ENCODE results near the gene FLG. TPM values are rescaled to one million over a fixed set of nuclear protein-coding genes. Genes with fewer than 3 reads are reported as not detected.
"Not testable (repeated sequence)": the region's sequence is repeated elsewhere in the genome, so short reads cannot be mapped to it uniquely, and the experiment has no call there.

The FLG gene
- 1 to 10 TPM in 1 of 10 donors, under 1 TPM in 9; 0.12 to 1.3 (median 0.38) TPM for polyA plus RNA-seq (ENCODE audit: insufficient read length in 10 of 10)
- long read RNA-seq, donor 1 = 0 reads
- long read RNA-seq, donor 2 = 0 reads
- long read RNA-seq, donor 3 = 0 reads
- long read RNA-seq, donor 4 = 0 reads
- long read RNA-seq, donor 5 = 0 reads
- long read RNA-seq, donor 6 = 0 reads
- long read RNA-seq, donor 7 = 0 reads
- long read RNA-seq, donor 8 = 0 reads
- long read RNA-seq, donor 9 = 0 reads

- DNase-seq = no peak
Observed at GRCh38 chr1:152325111-152325510, at the start of gene FLG. Gene FLG (minus strand): TSS chr1:152325239. CDS start chr1:152315456, 9,783 bp downstream.

- no peak for DNase-seq
Observed at GRCh38 chr1:152374451-152374850, 49.4 kb upstream of the FLG start.

GRCh38 chr1:152372672-152373071 is 47.6 kb upstream of the FLG start:
- DNase-seq = no peak

GRCh38 chr1:152367436-152367835 is 42.4 kb upstream of the FLG start:
- DNase-seq = no peak

- DNase-seq = no peak
Observed at GRCh38 chr1:152359906-152360305, 34.9 kb upstream of the FLG start, which contains the start of gene FLG2. Gene FLG2 (minus strand): TSS chr1:152360006. CDS start chr1:152358884, 1,122 bp downstream.

- DNase-seq = no peak
Observed at GRCh38 chr1:152356736-152357135, 31.7 kb upstream of the FLG start.

- no peak for DNase-seq
Observed at GRCh38 chr1:152349611-152350010, 24.6 kb upstream of the FLG start.

GRCh38 chr1:152348447-152348846 is 23.4 kb upstream of the FLG start:
- no peak for DNase-seq

GRCh38 chr1:152347116-152347728 is 22.2 kb upstream of the FLG start:
- peak; percentile 32 to 50 (median 41) for DNase-seq

GRCh38 chr1:152344438-152344837 is 19.4 kb upstream of the FLG start:
- DNase-seq = no peak

- DNase-seq = peak; percentile 46 to 59 (median 58)
Observed at GRCh38 chr1:152343006-152343405, 18.0 kb upstream of the FLG start.

- no peak for DNase-seq
Observed at GRCh38 chr1:152335399-152335798, 10.4 kb upstream of the FLG start.

GRCh38 chr1:152328801-152329391 is 3.9 kb upstream of the FLG start:
- peak in 1 of 3 donors; percentile 11 for DNase-seq

GRCh38 chr1:152313970-152314369 is 11.1 kb downstream of the FLG start:
- no peak for DNase-seq

- DNase-seq = no peak
Observed at GRCh38 chr1:152313319-152313801, 11.7 kb downstream of the FLG start.

GRCh38 chr1:152312169-152312568 is 12.9 kb downstream of the FLG start:
- DNase-seq = not testable (repeated sequence)

- DNase-seq = no peak
Observed at GRCh38 chr1:152309955-152310354, 15.1 kb downstream of the FLG start.

- DNase-seq = not testable (repeated sequence)
Observed at GRCh38 chr1:152309320-152309901, 15.6 kb downstream of the FLG start.

- not testable (repeated sequence) for DNase-seq
Observed at GRCh38 chr1:152308758-152309157, 16.3 kb downstream of the FLG start.

- DNase-seq = not testable (repeated sequence)
Observed at GRCh38 chr1:152307970-152308369, 17.1 kb downstream of the FLG start.

- not testable (repeated sequence) for DNase-seq
Observed at GRCh38 chr1:152306123-152306522, 18.9 kb downstream of the FLG start.

GRCh38 chr1:152304773-152305172 is 20.3 kb downstream of the FLG start:
- not testable (repeated sequence) for DNase-seq

Data from muscle of back (tissue), 13 donors.